ENCODE results near the gene MRTFB.
A peak's percentile ranks its signal among the peaks of the same experiment; 100 is the strongest.

The MRTFB gene

DNA sequence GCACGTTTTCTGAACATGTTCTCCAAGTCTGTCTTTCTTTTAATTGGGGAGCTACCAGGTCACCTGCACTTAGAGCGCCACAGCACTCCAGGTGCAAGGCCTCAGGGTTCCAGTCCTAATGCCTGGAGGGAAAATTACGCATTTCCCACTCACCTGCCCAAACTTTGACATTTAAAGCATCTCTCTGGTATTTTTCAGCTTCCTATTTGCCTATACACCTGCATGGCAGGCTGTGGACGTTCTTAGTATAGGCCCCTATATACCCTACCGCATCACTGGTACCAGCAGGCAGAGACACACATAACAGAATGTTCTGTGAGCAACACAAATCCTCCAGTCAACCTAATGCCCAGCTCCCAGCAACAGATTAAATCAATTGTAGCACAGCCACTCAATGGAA is 213.3 kb downstream of the MRTFB start:
- no peak for DNase-seq (ENCODE audit: extremely low read depth, low read depth)
- peak overlapping the region; percentile 64; the same call in 1 of the 2 replicates for H3K4me3 ChIP-seq (replicated peaks; ENCODE audit: low read depth, low read length)
- no peak for TF ChIP-seq CTCF (IDR thresholded peaks at IDR 0.05; ENCODE audit: low read depth, low read length, missing control alignments)

- peak overlapping the region; percentile 64 for H3K4me3 ChIP-seq (replicated peaks; ENCODE audit: low read depth, low read length)
- no peak for DNase-seq (ENCODE audit: extremely low read depth, low read depth)
- peak; percentile 45 for TF ChIP-seq CTCF (IDR thresholded peaks at IDR 0.05; ENCODE audit: low read depth, low read length, missing control alignments)
Observed at GRCh38 chr16:14284930-14285512, 213.9 kb downstream of the MRTFB start.

GRCh38 chr16:14285513-14286367 is 214.6 kb downstream of the MRTFB start:
- DNase-seq (ENCODE audit: extremely low read depth, low read depth), result peak; percentile 89
- no peak for TF ChIP-seq CTCF (IDR thresholded peaks at IDR 0.05; ENCODE audit: low read depth, low read length, missing control alignments)
- peak overlapping the region; percentile 64 for H3K4me3 ChIP-seq (replicated peaks; ENCODE audit: low read depth, low read length)

- H3K4me3 ChIP-seq (replicated peaks; ENCODE audit: low read depth, low read length), result peak overlapping the region; percentile 64
- no peak for DNase-seq (ENCODE audit: extremely low read depth, low read depth)
- TF ChIP-seq CTCF (IDR thresholded peaks at IDR 0.05; ENCODE audit: low read depth, low read length, missing control alignments), result no peak
Observed at GRCh38 chr16:14286368-14287230, 215.5 kb downstream of the MRTFB start.

- H3K4me3 ChIP-seq (replicated peaks; ENCODE audit: low read depth, low read length), result no peak overlapping the region
- no peak for DNase-seq (ENCODE audit: extremely low read depth, low read depth)
- peak; percentile 51 for TF ChIP-seq CTCF (IDR thresholded peaks at IDR 0.05; ENCODE audit: low read depth, low read length, missing control alignments)
Observed at GRCh38 chr16:14289692-14290340, 218.7 kb downstream of the MRTFB start.

GRCh38 chr16:14291286-14291685 is 220.2 kb downstream of the MRTFB start:
- TF ChIP-seq CTCF (IDR thresholded peaks at IDR 0.05; ENCODE audit: low read depth, low read length, missing control alignments), result no peak
- DNase-seq (ENCODE audit: extremely low read depth, low read depth), result no peak
- no peak overlapping the region for H3K4me3 ChIP-seq (replicated peaks; ENCODE audit: low read depth, low read length)
